Nasal cavity respiratory epithelium epithelial cell of viscerocranial mucosa (primary cell): ENCODE measurements around the gene C18orf54. TPM values are rescaled to one million over a fixed set of nuclear protein-coding genes. Genes with fewer than 3 reads are reported as not detected.

Source experiments
- total RNA-seq: library from RNA; depleted of rRNA; stranded (reverse); fragments of >200 nt; gene quantifications from 2 replicates; pipeline ENCODE4 v1.2.3, GENCODE V29; 2014

Gene C18orf54
- 1.4 and 2.0 TPM in 2 replicates for total RNA-seq

DNA sequence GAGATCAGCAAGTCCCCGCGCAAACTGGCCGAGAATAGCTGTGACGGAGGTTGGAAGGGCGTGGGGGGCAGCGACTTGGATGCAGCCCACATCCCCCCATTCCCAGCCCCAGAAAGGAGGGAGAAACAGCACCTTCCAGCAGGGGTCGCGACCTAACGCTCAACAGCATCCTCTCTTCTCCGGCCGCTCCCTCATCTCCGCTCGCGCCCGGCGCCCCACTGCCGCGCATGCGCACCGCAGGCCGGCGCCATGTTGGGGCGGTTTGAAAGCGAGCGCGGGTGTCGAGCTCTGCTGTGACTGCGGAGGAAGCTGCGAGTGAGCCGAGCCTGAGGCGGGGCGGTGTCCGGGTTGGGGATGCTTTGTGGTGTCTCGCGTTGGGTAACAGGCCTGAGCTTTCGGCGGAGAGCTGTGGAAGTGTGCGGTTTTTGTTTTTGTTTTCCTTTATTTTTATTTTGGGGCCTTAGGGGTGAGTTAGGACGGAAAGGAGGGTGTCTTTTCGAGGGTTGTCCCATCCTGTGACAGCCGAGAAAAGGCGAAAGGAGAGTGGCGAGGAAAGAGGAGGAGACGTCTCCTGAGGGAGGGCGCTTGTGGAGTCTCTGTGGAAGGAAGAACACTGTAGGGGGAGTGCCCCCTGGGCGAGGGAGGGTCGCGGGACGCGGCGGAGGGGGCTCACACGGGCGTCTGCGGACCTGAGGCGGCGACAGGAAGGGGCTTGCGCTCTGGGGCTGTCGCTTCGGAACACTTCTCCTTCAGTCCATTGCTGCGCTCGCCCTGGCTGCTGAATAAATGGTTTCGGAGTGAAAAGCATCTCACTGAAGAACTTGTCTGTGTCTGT is at the start of gene C18orf54, which contains the start of gene STARD6:
C18orf54 (plus strand) TSS at position 247 of the 835 bp plus-strand sequence. CDS start 2,667 bp downstream, outside the sequence.
STARD6 (minus strand) TSS at position 199 of the 835 bp plus-strand sequence. CDS start 3,285 bp downstream, outside the sequence.

Other genes starting within 250 kb of the C18orf54 start
- gene MBD2, start 133.2 kb upstream of the C18orf54 start, total RNA-seq, result 37.3 and 61.9 TPM in 2 replicates
- 16.4 and 20.0 TPM in 2 replicates for gene POLI, start 88.4 kb upstream of the C18orf54 start, total RNA-seq
- 0.34 TPM in 1 of 2 replicates, not detected in the other for gene STARD6, start within 50 bp of the C18orf54 start, total RNA-seq
- gene DYNAP, start 233.3 kb downstream of the C18orf54 start, total RNA-seq, result not detected in 2 replicates